CD4-positive, alpha-beta T cell (primary cell): ENCODE results near the gene SFTA2. TPM values are rescaled to one million over a fixed set of nuclear protein-coding genes. Genes with fewer than 3 reads are reported as not detected.

Source experiments
- ATAC-seq: fragments of 200-7000 bp; cut with Tn5 transposase; one replicate; pipeline ENCODE4 v1.10.0; 2022; ENCODE audit warnings: mild to moderate bottlenecking; ENCODE audit not compliant: poor library complexity
- CTCF ChIA-PET: fragments of 350-600 bp; sonication (Branson Sonifier 250); formaldehyde crosslinking; loops from one replicate; lab custom pipeline; 2021; ENCODE audit warnings: antibody characterized with exemption, inconsistent platforms; lab: Charles Lee
- POLR2A ChIA-PET: fragments of 350-600 bp; sonication (Branson Sonifier 250); formaldehyde crosslinking; loops from one replicate; lab custom pipeline; 2021; ENCODE audit warnings: antibody characterized with exemption, inconsistent platforms; lab: Charles Lee
- DNase-seq, 14 experiments: peaks; one replicate each; pipeline ENCODE4 v3.0.0-alpha.2; 2013 to 2020; ENCODE audit warnings: mixed read lengths in 2 of 14
- H3K27ac ChIP-seq, 2 donors: one replicate each; pipeline versions ENCODE4 v1.5.1 to v1.7.0; 2013; ENCODE audit warnings: low read length in 2 of 2, low read depth in 1 of 2, mild to moderate bottlenecking in 1 of 2
- H3K27me3 ChIP-seq, 2 experiments: 1 replicate in 1 of 2; 2 replicates in 1 of 2; pipeline versions ENCODE4 v1.6.1 to v1.7.0; 2013; ENCODE audit warnings: low read length in 2 of 2, control low read depth in 1 of 2, mild to moderate bottlenecking in 1 of 2, moderate library complexity in 1 of 2; ENCODE audit not compliant: insufficient read depth in 2 of 2, control insufficient read depth in 1 of 2
- H3K36me3 ChIP-seq: one replicate; pipeline ENCODE4 v1.6.1; 2013; ENCODE audit warnings: low read length, control low read depth; ENCODE audit not compliant: insufficient read depth
- H3K4me1 ChIP-seq: one replicate; pipeline ENCODE4 v1.6.1; 2013; ENCODE audit warnings: low read length, control low read depth; ENCODE audit not compliant: insufficient read depth
- H3K4me3 ChIP-seq: one replicate; pipeline ENCODE4 v1.5.1; 2013; ENCODE audit warnings: mild to moderate bottlenecking, low read length, moderate library complexity
- H3K9me3 ChIP-seq, 2 experiments: 1 replicate in 1 of 2; 2 replicates in 1 of 2; pipeline versions ENCODE4 v1.6.1 to v1.7.0; 2013; ENCODE audit warnings: low read length in 2 of 2, mild to moderate bottlenecking in 2 of 2, control low read depth in 1 of 2, moderate library complexity in 1 of 2; ENCODE audit not compliant: control insufficient read depth in 1 of 2, insufficient read depth in 1 of 2
- H3K27ac Mint-ChIP-seq: one replicate; pipeline ENCODE4 v1.8.0; 2020; ENCODE audit warnings: mixed read lengths
- H3K27me3 Mint-ChIP-seq: one replicate; pipeline ENCODE4 v1.8.0; 2021; ENCODE audit warnings: mixed read lengths
- H3K36me3 Mint-ChIP-seq: one replicate; pipeline ENCODE4 v1.8.0; 2021; ENCODE audit warnings: low read depth, mixed read lengths
- H3K4me1 Mint-ChIP-seq: one replicate; pipeline ENCODE4 v1.8.0; 2021; ENCODE audit warnings: low read depth, mixed read lengths
- H3K4me3 Mint-ChIP-seq: one replicate; pipeline ENCODE4 v1.8.0; 2020; ENCODE audit warnings: mild to moderate bottlenecking, mixed read lengths
- H3K9me3 Mint-ChIP-seq: one replicate; pipeline ENCODE4 v1.8.0; 2020; ENCODE audit warnings: mixed read lengths
- CTCF ChIP-seq: fragments of 200-600 bp; IDR thresholded peaks from one replicate; pipeline ENCODE4 v1.8.0; 2022; ENCODE audit warnings: antibody characterized with exemption, mild to moderate bottlenecking
- intact Hi-C, 2 experiments: fragments of 100-400 bp; cut with DNase I in 1 of 2; cut with micrococcal nuclease in 1 of 2; formaldehyde crosslinking; loops; one replicate each; pipeline versions ENCODE4 v1.15.1 to v1.9.0; 2023 to 2025; cut with DNase I, micrococcal nuclease
- total RNA-seq, 174 experiments: library from RNA in 2 of 174; stranded (reverse) in 2 of 174; gene quantifications; one replicate each; pipeline ENCODE4 v1.2.3 and lab custom pipeline; 2021 to 2026

The SFTA2 gene
- total RNA-seq, 2 experiments from 2014 or later: not detected

DNA sequence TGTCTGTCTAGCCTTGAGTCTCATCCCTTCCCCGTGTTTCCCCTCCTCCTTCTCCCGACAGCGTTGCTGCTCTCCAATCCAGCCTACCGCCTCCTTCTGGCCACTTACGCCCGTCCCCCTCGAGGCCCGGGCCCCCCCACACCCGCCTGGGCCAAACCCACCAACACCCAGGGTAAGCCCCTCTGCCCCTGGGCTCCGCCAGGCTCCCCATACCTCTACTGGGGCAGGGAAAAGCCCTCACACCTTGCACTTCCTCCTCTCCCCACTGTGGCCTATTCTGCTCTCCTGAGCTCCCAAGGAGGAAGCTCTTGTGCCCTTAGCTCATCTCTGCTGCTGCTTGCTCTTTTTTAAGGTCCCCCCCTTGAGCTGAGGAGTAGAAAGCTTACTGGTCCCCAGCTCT, 36.6 kb downstream of the SFTA2 start:
- ChIA-PET POLR2A (no interaction called here), CTCF (no interaction called here)
- Mint-ChIP-seq H3K27me3 (no peaks in the 10 kb centered on the region), H3K36me3 (peaks cover 44% of the 10 kb centered on the region), H3K9me3 (no peaks in the 10 kb centered on the region), H3K27ac (no peak overlapping the region), H3K4me3 (no peak overlapping the region), H3K4me1 (no peaks in the 10 kb centered on the region)
- Histone ChIP-seq H3K27ac (no peak overlapping the region), H3K36me3 (peaks cover 12% of the 10 kb centered on the region), H3K4me1 (no peaks in the 10 kb centered on the region), H3K9me3 (no peaks in the 10 kb centered on the region), H3K27me3 (no peaks in the 10 kb centered on the region), H3K4me3 (no peak overlapping the region)
- ATAC-seq: no peak
- DNase-seq: no peak
- intact Hi-C loops: no loop called here
- no peak for TF ChIP-seq CTCF

- ChIA-PET POLR2A (no interaction called here), CTCF (no interaction called here)
- peaks cover 13% of the 10 kb centered on the region for H3K36me3 ChIP-seq
- intact Hi-C loops: no loop called here
- H3K9me3 ChIP-seq: no peaks in the 10 kb centered on the region
- Mint-ChIP-seq H3K9me3 (no peaks in the 10 kb centered on the region), H3K4me3 (no peak overlapping the region), H3K4me1 (no peaks in the 10 kb centered on the region), H3K27me3 (no peaks in the 10 kb centered on the region), H3K27ac (no peak overlapping the region), H3K36me3 (peaks cover 48% of the 10 kb centered on the region)
- no peak for TF ChIP-seq CTCF
- H3K27me3 ChIP-seq: no peaks in the 10 kb centered on the region
- ATAC-seq (no peak), DNase-seq (no peak)
- H3K27ac ChIP-seq: no peak overlapping the region
- no peak overlapping the region for H3K4me3 ChIP-seq
- H3K4me1 ChIP-seq: no peaks in the 10 kb centered on the region
These were observed 37.0 kb downstream of the SFTA2 start for GRCh38 chr6:30894935-30895334.

- CTCF ChIA-PET: interaction anchor here (0.6 kb wide), 1 partner anchor 259 kb away, joined by 3 read pairs; no protein-coding TSS in a partner anchor
- no peak overlapping the region for H3K27ac ChIP-seq
- DNase-seq: no peak
- TF ChIP-seq CTCF: no peak
- H3K9me3 Mint-ChIP-seq: no peaks in the 10 kb centered on the region
- no peaks in the 10 kb centered on the region for H3K4me1 Mint-ChIP-seq
- no peaks in the 10 kb centered on the region for H3K4me1 ChIP-seq
- POLR2A ChIA-PET: interaction anchor here (0.5 to 0.6 kb wide), 2 partner anchors 72 to 380 kb away, joined by 3 read pairs; no protein-coding TSS in a partner anchor
- H3K36me3 ChIP-seq: peaks cover 18% of the 10 kb centered on the region
- no peak for ATAC-seq
- no peak overlapping the region for H3K4me3 Mint-ChIP-seq
- no peaks in the 10 kb centered on the region for H3K27me3 Mint-ChIP-seq
- no peaks in the 10 kb centered on the region for H3K27me3 ChIP-seq
- H3K4me3 ChIP-seq: no peak overlapping the region
- H3K27ac Mint-ChIP-seq: no peak overlapping the region
- no peaks in the 10 kb centered on the region for H3K9me3 ChIP-seq
- H3K36me3 Mint-ChIP-seq: peaks cover 51% of the 10 kb centered on the region
- intact Hi-C loops: no loop called here
These were observed 37.6 kb downstream of the SFTA2 start for GRCh38 chr6:30894381-30894780.
